B cell (primary cell): Measurements from ENCODE around the gene TRAM1L1.

ENCODE experiments used
- CTCF ChIP-seq: fragments of 200-600 bp; IDR thresholded peaks from one replicate; pipeline ENCODE4 v1.8.0; 2022; ENCODE audit warnings: antibody characterized with exemption, mild to moderate bottlenecking
- EZH2 ChIP-seq: IDR thresholded peaks from 2 replicates; pipeline ENCODE4 v1.6.1; 2012; ENCODE audit warnings: borderline replicate concordance, low read depth, mild to moderate bottlenecking, moderate library complexity, low read length; ENCODE audit not compliant: insufficient read depth, poor library complexity, severe bottlenecking

- TF ChIP-seq CTCF (no peak), EZH2 (no peak)
Measured at GRCh38 chr4:117134386-117134785, 49.0 kb upstream of the TRAM1L1 start.
